ENCODE measurements around the gene AHRR.
A peak's percentile ranks its signal among the peaks of the same experiment; 100 is the strongest.
"Not testable (repeated sequence)": the region's sequence is repeated elsewhere in the genome, so short reads cannot be mapped to it uniquely, and the experiment has no call there.

The AHRR gene

DNA sequence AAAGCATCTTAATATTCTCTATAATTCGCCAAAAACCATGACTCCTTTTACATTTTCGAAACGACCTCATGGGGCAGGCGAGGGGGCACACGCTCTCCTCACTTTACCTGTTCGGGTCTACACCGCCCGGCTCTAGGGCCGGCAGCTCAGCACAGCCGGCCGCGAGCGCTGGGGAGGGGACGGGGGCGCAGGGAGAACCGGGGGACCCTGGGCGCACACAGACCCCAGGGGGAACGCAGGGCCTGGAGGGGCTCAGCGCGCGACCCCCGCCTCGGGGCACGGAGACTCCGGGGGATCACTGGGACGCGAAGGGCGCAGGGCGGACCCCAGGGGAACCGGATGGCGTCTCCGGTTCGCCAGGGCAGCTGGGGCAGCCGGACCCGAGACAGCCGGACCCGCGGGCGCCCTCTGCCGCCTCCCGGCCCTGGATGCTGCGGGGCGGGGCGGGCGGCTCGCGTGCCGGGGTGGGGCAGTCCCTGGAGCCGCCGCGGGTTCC lies at the start of gene AHRR:
Gene AHRR, plus strand, starts transcription at position 485 of the 496 bp plus-strand sequence. CDS start 22,189 bp downstream, outside the sequence.
- peak within 1 kb of the TSS; percentile 49 for H3K4me3 ChIP-seq (ENCODE audit: low read depth, low read length)
- in situ Hi-C loops (cut with HindIII; ENCODE audit: low sequenced_read_pairs), result no loop called here
- TF ChIP-seq, protein P1, sequence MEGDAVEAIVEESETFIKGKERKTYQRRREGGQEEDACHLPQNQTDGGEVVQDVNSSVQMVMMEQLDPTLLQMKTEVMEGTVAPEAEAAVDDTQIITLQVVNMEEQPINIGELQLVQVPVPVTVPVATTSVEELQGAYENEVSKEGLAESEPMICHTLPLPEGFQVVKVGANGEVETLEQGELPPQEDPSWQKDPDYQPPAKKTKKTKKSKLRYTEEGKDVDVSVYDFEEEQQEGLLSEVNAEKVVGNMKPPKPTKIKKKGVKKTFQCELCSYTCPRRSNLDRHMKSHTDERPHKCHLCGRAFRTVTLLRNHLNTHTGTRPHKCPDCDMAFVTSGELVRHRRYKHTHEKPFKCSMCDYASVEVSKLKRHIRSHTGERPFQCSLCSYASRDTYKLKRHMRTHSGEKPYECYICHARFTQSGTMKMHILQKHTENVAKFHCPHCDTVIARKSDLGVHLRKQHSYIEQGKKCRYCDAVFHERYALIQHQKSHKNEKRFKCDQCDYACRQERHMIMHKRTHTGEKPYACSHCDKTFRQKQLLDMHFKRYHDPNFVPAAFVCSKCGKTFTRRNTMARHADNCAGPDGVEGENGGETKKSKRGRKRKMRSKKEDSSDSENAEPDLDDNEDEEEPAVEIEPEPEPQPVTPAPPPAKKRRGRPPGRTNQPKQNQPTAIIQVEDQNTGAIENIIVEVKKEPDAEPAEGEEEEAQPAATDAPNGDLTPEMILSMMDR (IDR thresholded peaks at IDR 0.05; ENCODE audit: low read depth, low read length), result peak; percentile 50
- peak; percentile 47 for DNase-seq (ENCODE audit: low read depth, low spot score)

DNA sequence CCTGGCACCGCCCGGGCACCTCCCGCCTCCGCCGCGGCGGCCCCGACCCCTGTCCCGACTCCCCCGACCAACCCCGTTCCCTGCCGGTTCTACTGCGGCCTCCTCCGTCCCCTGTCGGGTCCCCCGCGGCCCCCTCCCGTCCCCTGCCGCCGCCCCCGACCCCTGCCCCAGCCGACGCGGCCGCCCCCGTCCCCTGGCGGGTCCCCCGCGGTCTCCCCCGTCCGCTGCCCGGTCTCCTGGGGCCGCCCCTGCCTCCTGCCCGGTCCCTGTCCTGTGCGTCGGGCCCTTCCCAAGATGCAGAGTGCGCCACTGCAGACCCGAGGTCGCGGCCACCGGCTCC lies 49.7 kb upstream of the AHRR start:
- in situ Hi-C loops (cut with HindIII; ENCODE audit: low sequenced_read_pairs), result not testable (repeated sequence)

DNA sequence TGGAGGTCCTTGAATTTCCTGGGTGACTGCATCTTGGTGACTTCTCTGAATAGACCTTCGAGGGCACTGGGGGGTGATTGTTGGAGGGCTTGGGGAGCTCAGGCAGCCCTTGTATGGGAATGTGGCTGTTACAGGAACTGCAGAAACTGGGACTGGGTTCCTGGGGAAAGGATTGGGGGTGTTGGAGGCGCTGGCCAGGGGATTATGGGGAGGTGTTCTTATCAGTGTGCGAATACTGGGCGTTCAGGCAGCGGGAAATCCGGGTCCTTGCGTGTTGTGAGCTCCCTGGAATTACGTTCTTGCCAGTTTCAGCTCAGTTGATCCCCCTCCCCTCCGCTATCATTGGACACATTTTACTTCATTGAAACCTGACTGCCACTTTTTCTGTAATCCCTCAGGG lies 48.4 kb upstream of the AHRR start:
- H3K4me3 ChIP-seq (ENCODE audit: low read depth, low read length); in situ Hi-C loops (cut with HindIII; ENCODE audit: low sequenced_read_pairs); DNase-seq (ENCODE audit: low read depth, low spot score): not testable (repeated sequence)

More for the DNA sequence above, 49.7 kb upstream of the AHRR start:
- peak overlapping the region; percentile 55 for H3K4me3 ChIP-seq (ENCODE audit: low read depth, low read length)
- not testable (repeated sequence) for DNase-seq (ENCODE audit: low read depth, low spot score)

GRCh38 chr5:273491-273890 lies 48.0 kb upstream of the AHRR start:
- DNase-seq (ENCODE audit: low read depth, low spot score); in situ Hi-C loops (cut with HindIII; ENCODE audit: low sequenced_read_pairs); H3K4me3 ChIP-seq (ENCODE audit: low read depth, low read length): not testable (repeated sequence)

- H3K4me3 ChIP-seq (ENCODE audit: low read depth, low read length); in situ Hi-C loops (cut with HindIII; ENCODE audit: low sequenced_read_pairs); DNase-seq (ENCODE audit: low read depth, low spot score): not testable (repeated sequence)
These were observed 47.2 kb upstream of the AHRR start for GRCh38 chr5:274346-274745.

- TF ChIP-seq, protein P1 (IDR thresholded peaks at IDR 0.05; ENCODE audit: low read depth, low read length), result no peak
- no peak for DNase-seq (ENCODE audit: low read depth, low spot score)
- in situ Hi-C loops (cut with HindIII; ENCODE audit: low sequenced_read_pairs), result no loop called here
- no peak overlapping the region for H3K4me3 ChIP-seq (ENCODE audit: low read depth, low read length)
These were observed 42.9 kb upstream of the AHRR start for GRCh38 chr5:278646-279045.

DNA sequence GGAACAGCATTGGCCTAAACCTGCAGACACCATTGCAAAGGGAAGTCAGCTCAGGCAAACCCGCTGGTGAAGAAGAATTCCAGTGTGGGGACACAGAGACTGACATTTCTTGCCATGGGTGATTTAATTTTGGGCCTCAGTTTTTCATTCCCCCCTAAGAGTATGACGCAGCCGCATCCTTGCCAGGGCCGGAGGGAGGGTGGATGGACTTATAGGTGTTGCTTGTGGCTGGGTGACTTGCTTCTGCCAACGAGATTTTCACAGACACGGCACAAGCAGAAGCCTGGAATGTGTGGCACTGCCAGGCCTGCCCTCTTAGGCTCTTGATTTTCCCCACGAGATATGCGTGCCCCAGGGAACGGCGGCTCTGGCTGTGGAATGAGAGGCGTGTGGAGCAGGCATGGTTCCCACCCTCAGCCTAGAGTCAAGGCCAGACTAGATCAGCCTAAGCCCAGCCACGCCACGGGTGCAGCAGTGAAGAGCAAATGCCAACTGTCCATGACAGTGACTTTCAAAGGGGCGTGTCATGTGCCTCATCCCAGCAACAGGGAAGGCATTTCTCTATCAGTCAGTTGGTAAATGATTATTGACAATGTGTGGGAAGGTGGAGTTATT lies 42.4 kb upstream of the AHRR start:
- DNase-seq (ENCODE audit: low read depth, low spot score); in situ Hi-C loops (cut with HindIII; ENCODE audit: low sequenced_read_pairs); H3K4me3 ChIP-seq (ENCODE audit: low read depth, low read length): not testable (repeated sequence)

GRCh38 chr5:285991-286557 lies 35.4 kb upstream of the AHRR start:
- TF ChIP-seq, protein P1 (IDR thresholded peaks at IDR 0.05; ENCODE audit: low read depth, low read length), result no peak
- peak; percentile 4 for DNase-seq (ENCODE audit: low read depth, low spot score)
- in situ Hi-C loops (cut with HindIII; ENCODE audit: low sequenced_read_pairs), result no loop called here
- no peak overlapping the region for H3K4me3 ChIP-seq (ENCODE audit: low read depth, low read length)

- in situ Hi-C loops (cut with HindIII; ENCODE audit: low sequenced_read_pairs); H3K4me3 ChIP-seq (ENCODE audit: low read depth, low read length); DNase-seq (ENCODE audit: low read depth, low spot score): not testable (repeated sequence)
These were observed 31.3 kb upstream of the AHRR start for GRCh38 chr5:290200-290599.

- in situ Hi-C loops (cut with HindIII; ENCODE audit: low sequenced_read_pairs); H3K4me3 ChIP-seq (ENCODE audit: low read depth, low read length); DNase-seq (ENCODE audit: low read depth, low spot score): not testable (repeated sequence)
These were observed 30.2 kb upstream of the AHRR start for GRCh38 chr5:291345-291744.

DNA sequence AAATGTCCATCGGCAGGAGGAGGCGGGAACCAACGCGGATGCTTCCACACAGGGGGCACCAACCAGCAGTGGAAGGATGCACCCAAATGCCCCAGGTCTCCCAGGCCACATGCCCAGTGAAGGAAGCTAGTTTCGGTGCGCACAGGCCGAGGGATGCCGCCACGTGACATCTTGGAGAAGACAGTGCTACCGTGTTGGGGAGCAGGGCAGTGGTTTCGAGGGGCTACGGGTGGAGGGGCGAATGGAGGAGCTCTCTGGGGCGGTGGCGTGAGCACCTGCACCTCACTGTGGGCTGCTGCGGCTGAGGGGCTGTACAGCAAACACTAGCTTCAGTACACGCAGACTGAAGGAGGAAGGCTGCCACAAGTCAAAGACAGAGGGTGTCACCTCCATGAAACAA lies 26.7 kb upstream of the AHRR start:
- in situ Hi-C loops (cut with HindIII; ENCODE audit: low sequenced_read_pairs); H3K4me3 ChIP-seq (ENCODE audit: low read depth, low read length); DNase-seq (ENCODE audit: low read depth, low spot score): not testable (repeated sequence)

DNA sequence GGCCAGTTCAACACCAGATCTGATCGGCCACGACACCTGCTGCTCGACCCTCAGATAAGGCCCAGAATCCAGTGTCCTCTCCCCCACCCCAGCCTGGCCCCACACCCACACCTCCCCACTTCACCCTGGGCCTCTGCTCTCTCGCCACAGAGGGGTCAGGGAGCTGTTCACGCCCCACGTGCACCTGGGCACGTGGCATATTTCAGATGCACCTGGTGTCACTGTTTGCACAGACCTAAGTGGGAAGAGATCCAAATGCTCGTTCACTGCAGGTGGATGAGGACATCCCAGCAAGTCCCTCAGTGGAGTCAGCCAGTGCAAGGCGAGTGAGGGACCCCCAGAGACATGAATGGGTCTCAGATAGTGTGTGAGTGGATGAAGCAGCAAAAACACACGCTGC lies 25.3 kb upstream of the AHRR start:
- DNase-seq (ENCODE audit: low read depth, low spot score); in situ Hi-C loops (cut with HindIII; ENCODE audit: low sequenced_read_pairs); H3K4me3 ChIP-seq (ENCODE audit: low read depth, low read length): not testable (repeated sequence)

GRCh38 chr5:296954-297353 lies 24.6 kb upstream of the AHRR start:
- H3K4me3 ChIP-seq (ENCODE audit: low read depth, low read length); in situ Hi-C loops (cut with HindIII; ENCODE audit: low sequenced_read_pairs): not testable (repeated sequence)
- peak; percentile 74 for DNase-seq (ENCODE audit: low read depth, low spot score)

DNA sequence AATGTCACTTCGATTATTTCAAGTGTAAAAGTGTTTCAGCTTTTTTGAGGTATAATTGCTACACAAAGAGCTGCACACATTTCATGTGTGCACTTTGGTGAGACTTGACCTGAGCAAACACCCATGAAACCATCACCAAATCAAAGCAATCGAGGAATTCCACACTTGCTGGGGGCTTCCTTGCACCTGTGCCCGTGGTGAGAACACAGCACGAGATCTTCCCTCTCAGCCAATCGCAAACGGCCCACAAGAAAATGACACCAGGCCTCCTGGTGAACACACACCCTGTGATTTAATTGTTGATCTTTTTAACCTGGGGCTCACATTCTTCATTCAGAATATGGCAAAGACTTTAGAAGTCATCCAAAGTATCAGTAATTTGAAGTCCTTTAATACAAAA lies 24.1 kb upstream of the AHRR start:
- peak; percentile 23 for DNase-seq (ENCODE audit: low read depth, low spot score)
- H3K4me3 ChIP-seq (ENCODE audit: low read depth, low read length); in situ Hi-C loops (cut with HindIII; ENCODE audit: low sequenced_read_pairs): not testable (repeated sequence)

Data from astrocyte of the spinal cord (primary cell).